SK-N-SH treated with all-trans-retinoic acid at 6 μM for 48 hours (cell line): ENCODE data around the gene GPR161.

Source experiments
- BACH2 ChIP-seq: fragments of 250-450 bp; sonication (Bioruptor Pico); IDR thresholded peaks from 2 replicates; pipeline ENCODE4 v1.9.0; 2021; ENCODE audit warnings: mild to moderate bottlenecking, borderline replicate concordance
- CSDC2 ChIP-seq: fragments of 250-450 bp; sonication (Bioruptor Pico); IDR thresholded peaks from 2 replicates; pipeline ENCODE4 v1.5.0; 2020; ENCODE audit warnings: mild to moderate bottlenecking, moderate library complexity
- ISL1 ChIP-seq: fragments of 250-450 bp; sonication (Bioruptor Pico); IDR thresholded peaks from 2 replicates; pipeline ENCODE4 v2.1.2; 2022; ENCODE audit warnings: mild to moderate bottlenecking, moderate library complexity
- OSR1 ChIP-seq: fragments of 250-450 bp; sonication (Bioruptor Pico); IDR thresholded peaks from 2 replicates; pipeline ENCODE4 v1.8.0; 2022; ENCODE audit warnings: moderate library complexity, mild to moderate bottlenecking, inconsistent platforms
- PATZ1 ChIP-seq: fragments of 250-450 bp; sonication (Bioruptor Pico); IDR thresholded peaks from 2 replicates; pipeline ENCODE4 v1.8.0; 2020; ENCODE audit warnings: mild to moderate bottlenecking, moderate library complexity, borderline replicate concordance
- POU6F1 ChIP-seq: fragments of 250-450 bp; sonication (Bioruptor Pico); IDR thresholded peaks from 2 replicates; pipeline ENCODE4 v1.8.0; 2021; ENCODE audit warnings: low read depth, mild to moderate bottlenecking, moderate library complexity, borderline replicate concordance
- RARB ChIP-seq: fragments of 250-450 bp; sonication (Bioruptor Pico); IDR thresholded peaks from 2 replicates; pipeline ENCODE4 v1.8.0; 2021; ENCODE audit warnings: mild to moderate bottlenecking, moderate library complexity
- TCF4 ChIP-seq: fragments of 250-450 bp; sonication (Bioruptor Pico); IDR thresholded peaks from 2 replicates; pipeline ENCODE4 v1.8.0; 2021; ENCODE audit warnings: mild to moderate bottlenecking, moderate library complexity, borderline replicate concordance
- ZC3H10 ChIP-seq: fragments of 250-450 bp; sonication (Bioruptor Pico); IDR thresholded peaks from 2 replicates; pipeline ENCODE4 v1.5.1; 2021; ENCODE audit warnings: mild to moderate bottlenecking, moderate library complexity
- ZNF565 ChIP-seq: fragments of 450-650 bp; formaldehyde crosslinking; conservative IDR thresholded peaks from 2 replicates; pipeline ENCODE4 v1.5.0; 2020; ENCODE audit warnings: low read depth, mild to moderate bottlenecking, moderate library complexity
- ZNF8 ChIP-seq: fragments of 450-650 bp; formaldehyde crosslinking; IDR thresholded peaks from 2 replicates; pipeline ENCODE4 v1.5.0; 2020; ENCODE audit warnings: mild to moderate bottlenecking, moderate library complexity

- TF ChIP-seq OSR1 (no peak), ZC3H10 (CRISPR knock-in tag) (no peak), PATZ1 (CRISPR knock-in tag) (no peak), ZNF8 (CRISPR knock-in tag) (no peak), RARB (CRISPR knock-in tag) (no peak), TCF4 (no peak), POU6F1 (CRISPR knock-in tag) (no peak), ISL1 (CRISPR knock-in tag) (no peak), BACH2 (CRISPR knock-in tag) (no peak), ZNF565 (CRISPR knock-in tag) (no peak), CSDC2 (CRISPR knock-in tag) (no peak)
These were observed 71.2 kb downstream of the GPR161 start for GRCh38 chr1:168065506-168065905.
